GM12878 (cell line): ENCODE data around the gene ZNF653. TPM values are rescaled to one million over a fixed set of nuclear protein-coding genes. Genes with fewer than 3 reads are reported as not detected.
A peak's percentile ranks its signal among the peaks of the same experiment; 100 is the strongest.

Experiments
- ATAC-seq: fragments of 200-7000 bp; cut with Tn5 transposase; 3 replicates; pipeline ENCODE4 v1.9.1; 2020; ENCODE audit warnings: mild to moderate bottlenecking, moderate library complexity
- BruUV-seq: library from RNA; stranded (reverse); fragments of 400-500 nt; replicated peaks from 2 replicates; lab custom pipeline; 2021; lab: Mats Ljungman, UMichigan
- CTCF ChIA-PET: fragments of 300-600 bp; sonication (Branson Sonifier 250); formaldehyde crosslinking; extraction: SDS; loops from one replicate; lab custom pipeline; 2021; ENCODE audit warnings: inconsistent platforms; lab: Yijun Ruan, JAX
- POLR2A ChIA-PET: fragments of 350-600 bp; formaldehyde crosslinking; extraction: SDS; loops from one replicate; lab custom pipeline; 2021; ENCODE audit warnings: inconsistent platforms; lab: Charles Lee
- RAD21 ChIA-PET: fragments of 300-600 bp; sonication (Branson Sonifier 250); formaldehyde crosslinking; loops from one replicate; lab custom pipeline; 2023; ENCODE audit warnings: antibody characterized with exemption; ENCODE audit not compliant: unreplicated experiment; lab: Charles Lee
- SMC1A ChIA-PET: fragments of 300-600 bp; sonication (Branson Sonifier 250); formaldehyde crosslinking; loops from one replicate; lab custom pipeline; 2023; ENCODE audit not compliant: unreplicated experiment, uncharacterized antibody; lab: Charles Lee
- DNase-seq: peaks from one replicate; pipeline ENCODE4 v3.0.0-alpha.2; 2011; ENCODE audit warnings: low read depth, low spot score
- FAIRE-seq: peaks from 3 replicates; lab custom pipeline; 2011; peaks lifted over from hg19 to GRCh38; lab: Jason Lieb, UNC
- H2AFZ ChIP-seq: 2 replicates; pipeline ENCODE4 v1.6.0; 2011; ENCODE audit warnings: low read depth, low read length, control low read depth; ENCODE audit not compliant: control insufficient read depth
- H3K27ac ChIP-seq: 2 replicates; pipeline ENCODE4 v1.5.1; 2011; ENCODE audit warnings: control low read depth; ENCODE audit not compliant: control insufficient read depth, insufficient read depth
- H3K27me3 ChIP-seq, 2 experiments: replicated peaks in 1 of 2; 2 replicates each; pipeline versions ENCODE4 v1.6.0 to v1.6.1; 2011; ENCODE audit warnings: low read length in 1 of 2; ENCODE audit not compliant: control insufficient read depth in 2 of 2, insufficient read depth in 2 of 2
- H3K36me3 ChIP-seq, 2 experiments: 2 replicates each; pipeline ENCODE4 v1.5.1; 2011; ENCODE audit warnings: low read length in 1 of 2; ENCODE audit not compliant: control insufficient read depth in 2 of 2, insufficient read depth in 2 of 2
- H3K4me1 ChIP-seq: 2 replicates; pipeline ENCODE4 v1.6.1; 2011; ENCODE audit warnings: mild to moderate bottlenecking, low read length, moderate library complexity, mixed read lengths; ENCODE audit not compliant: control insufficient read depth, insufficient read depth
- H3K4me2 ChIP-seq: 2 replicates; pipeline ENCODE4 v1.6.0; 2011; ENCODE audit warnings: control low read depth; ENCODE audit not compliant: control insufficient read depth, insufficient read depth
- H3K4me3 ChIP-seq: fragments of 200-600 bp; sonication (generic); 2 replicates; pipeline ENCODE4 v1.5.1; 2016
- H3K79me2 ChIP-seq: 2 replicates; pipeline ENCODE4 v1.6.0; 2011; ENCODE audit warnings: low read length; ENCODE audit not compliant: control insufficient read depth, insufficient read depth
- H3K9ac ChIP-seq: 2 replicates; pipeline ENCODE4 v1.8.0; 2011; ENCODE audit warnings: low read length, control low read depth, mixed read lengths; ENCODE audit not compliant: control insufficient read depth, insufficient read depth
- H3K9me3 ChIP-seq: replicated peaks from 3 replicates; pipeline ENCODE4 v1.5.1; 2011; ENCODE audit warnings: mild to moderate bottlenecking, low read length; ENCODE audit not compliant: control insufficient read depth, insufficient read depth
- H4K20me1 ChIP-seq: 2 replicates; pipeline ENCODE4 v1.6.0; 2011; ENCODE audit not compliant: control insufficient read depth, insufficient read depth
- DPF2 ChIP-seq: fragments of 450-650 bp; IDR thresholded peaks from 2 replicates; pipeline ENCODE4 v1.6.1; 2017; ENCODE audit warnings: mild to moderate bottlenecking
- HDAC2 ChIP-seq: fragments of 200-600 bp; sonication (generic); IDR thresholded peaks from 2 replicates; pipeline ENCODE4 v1.6.1; 2017
- PML ChIP-seq: IDR thresholded peaks from 2 replicates; pipeline ENCODE4 v1.6.1; 2012; ENCODE audit warnings: low read length, inconsistent platforms
- WGBS: methylation state at CpG from one replicate; pipeline ENCODE4 v1.1.6; 2016; ENCODE audit warnings: low lambda C conversion rate; ENCODE audit not compliant: insufficient replicate concordance, insufficient coverage; ENCODE audit errors: missing lambda C conversion rate; 5-methylcytosine and 5-hydroxymethylcytosine counted together
- in situ Hi-C: fragments of 300-500 bp; cut with MboI; formaldehyde crosslinking; loops from 9 replicates; pipeline ENCODE4 v1.14.3; 2018; ENCODE audit warnings: mixed read lengths
- intact Hi-C: fragments of 100-400 bp; cut with micrococcal nuclease; formaldehyde crosslinking; loops from one replicate; pipeline ENCODE4 v1.14.2; 2022; ENCODE audit not compliant: unreplicated experiment
- polyA plus RNA-seq, 11 experiments: library from polyadenylated mRNA; depleted of rRNA in 4 of 11; unstranded in 6 of 11; stranded (reverse) in 5 of 11; fragments of >200 nt; fragmentation: Nextera tagmentation in 4 of 11; fragmentation: Illumina TruSeq in 1 of 11; extraction: Ambion mirVana in 4 of 11; extraction: Trizol in 1 of 11; gene quantifications; 1 replicate in 1 of 11; 2 replicates in 10 of 11; pipeline versions ENCODE4 v1.2.1 to v1.2.3, GENCODE V29; 2011 to 2016; ENCODE audit warnings: inconsistent platforms in 2 of 11, missing spikeins in 2 of 11, low read depth in 1 of 11
- total RNA-seq, 4 experiments: library from RNA; depleted of rRNA in 3 of 4; stranded (reverse); fragments of >200 nt in 3 of 4; fragmentation: Illumina TruSeq in 1 of 4; extraction: Trizol in 1 of 4; gene quantifications; 2 replicates each; pipeline versions ENCODE4 v1.2.1 to v1.2.3, GENCODE V29; 2013 to 2021
- TF ChIP-seq, protein P1 (sequence below): fragments of 450-650 bp; conservative IDR thresholded peaks from 2 replicates; pipeline ENCODE4 v1.6.1; 2017; ENCODE audit warnings: mild to moderate bottlenecking, moderate library complexity

The ZNF653 gene
- total and polyA plus RNA-seq, 10 of the 15 experiments (the other 5 are each of a cell fraction or from before 2014, with no cell fraction given): 2.2 to 13.2 (median 6.7) TPM; not detected in 2

DNA sequence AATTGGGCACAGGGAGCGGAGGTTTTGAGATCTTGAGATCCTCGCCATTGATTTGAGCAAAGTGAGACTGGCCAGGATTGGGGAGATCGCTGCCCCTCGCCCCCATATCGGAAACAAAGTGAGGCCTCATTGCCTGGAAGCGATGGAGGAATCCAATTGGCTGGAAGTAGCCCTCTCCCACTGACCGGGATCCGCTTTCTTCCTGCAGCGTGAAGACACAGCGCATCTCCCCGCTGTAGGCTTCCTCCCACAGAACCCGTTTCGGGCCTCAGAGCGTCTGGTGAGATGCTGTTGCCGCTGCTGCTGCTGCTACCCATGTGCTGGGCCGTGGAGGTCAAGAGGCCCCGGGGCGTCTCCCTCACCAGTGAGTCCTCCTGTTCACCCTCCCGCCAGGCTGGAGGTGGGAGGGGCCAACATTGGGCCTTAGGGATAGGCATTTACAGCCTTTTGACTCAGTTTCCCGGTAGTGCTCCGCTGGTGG lies 69.8 kb downstream of the ZNF653 start:
- Histone ChIP-seq H3K9ac (peak overlapping the region; percentile 92), H2AFZ (peak overlapping the region; percentile 89), H3K4me1 (peaks cover 11% of the 10 kb centered on the region)
- DNase-seq: no peak
- intact Hi-C loops: loop anchor here (1.0 to 5.0 kb wide), 4 partner anchors 46 to 144 kb away; partner anchors contain the start of gene ZNF653
- SMC1A ChIA-PET: interaction anchor here (0.5 to 1.4 kb wide), 4 partner anchors 13 to 115 kb away, joined by 3 to 6 read pairs (median 4); partner anchors contain the start of gene SWSAP1
- RAD21 ChIA-PET: interaction anchor here (0.7 to 1.9 kb wide), 6 partner anchors 14 to 253 kb away, joined by 3 to 10 read pairs (median 5); no protein-coding TSS in a partner anchor
- under 1% methylated on average over 21 of the region's 21 CpGs for WGBS
- CTCF ChIA-PET: interaction anchor here (0.7 to 2.8 kb wide), 16 partner anchors 8 to 466 kb away, joined by 3 to 13 read pairs (median 4); partner anchors contain the start of genes CCDC159, ECSIT, EPOR and SWSAP1
- POLR2A ChIA-PET: interaction anchor here (1.0 to 1.6 kb wide), 6 partner anchors 9 to 61 kb away, joined by 3 to 12 read pairs (median 6); partner anchors contain the start of gene SWSAP1
- TF ChIP-seq PML (0 out of 2 replicates have a peak, but pooled peaks have one; percentile 2), DPF2 (0 out of 2 replicates have a peak, but pooled peaks have one; percentile 23), HDAC2 (no peak)
- TF ChIP-seq, protein P1, sequence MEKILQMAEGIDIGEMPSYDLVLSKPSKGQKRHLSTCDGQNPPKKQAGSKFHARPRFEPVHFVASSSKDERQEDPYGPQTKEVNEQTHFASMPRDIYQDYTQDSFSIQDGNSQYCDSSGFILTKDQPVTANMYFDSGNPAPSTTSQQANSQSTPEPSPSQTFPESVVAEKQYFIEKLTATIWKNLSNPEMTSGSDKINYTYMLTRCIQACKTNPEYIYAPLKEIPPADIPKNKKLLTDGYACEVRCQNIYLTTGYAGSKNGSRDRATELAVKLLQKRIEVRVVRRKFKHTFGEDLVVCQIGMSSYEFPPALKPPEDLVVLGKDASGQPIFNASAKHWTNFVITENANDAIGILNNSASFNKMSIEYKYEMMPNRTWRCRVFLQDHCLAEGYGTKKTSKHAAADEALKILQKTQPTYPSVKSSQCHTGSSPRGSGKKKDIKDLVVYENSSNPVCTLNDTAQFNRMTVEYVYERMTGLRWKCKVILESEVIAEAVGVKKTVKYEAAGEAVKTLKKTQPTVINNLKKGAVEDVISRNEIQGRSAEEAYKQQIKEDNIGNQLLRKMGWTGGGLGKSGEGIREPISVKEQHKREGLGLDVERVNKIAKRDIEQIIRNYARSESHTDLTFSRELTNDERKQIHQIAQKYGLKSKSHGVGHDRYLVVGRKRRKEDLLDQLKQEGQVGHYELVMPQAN: 0 out of 2 replicates have a peak, but pooled peaks have one; percentile 6
- TF ChIP-seq, all 136 proteins: peak for 3
- Histone ChIP-seq H4K20me1 (no peaks in the 10 kb centered on the region), H3K27me3 (no peaks in the 10 kb centered on the region), H3K4me3 (peak overlapping the region; percentile 99), H3K79me2 (peaks cover 15% of the 10 kb centered on the region), H3K36me3 (peaks cover 2 to 9% of the 10 kb centered on the region in 2 experiments; a peak in 2 of 4 replicates), H3K9me3 (no peaks in the 10 kb centered on the region), H3K4me2 (peak overlapping the region; percentile 97), H3K27ac (peak overlapping the region; percentile 86)
- BruUV-seq: TSS peak; percentile 87
- ATAC-seq: peak; percentile 3
- in situ Hi-C loops: no loop called here
- FAIRE-seq: peak; percentile 49
